Activated T-cell treated with anti-CD3 and anti-CD28 coated beads, Interleukin-2, amount 50 U/mL, for 72 hours (primary cell): ENCODE data around the gene SLC8A3. TPM values are rescaled to one million over a fixed set of nuclear protein-coding genes. Genes with fewer than 3 reads are reported as not detected.

Source experiments
- ATAC-seq, 2 donors: fragments of 150-1000 bp; cut with Tn5 transposase; replicated peaks in 1 of 2; 2 replicates each; pipeline ENCODE4 v1.10.0; 2021; ENCODE audit warnings: moderate library complexity in 2 of 2, mild to moderate bottlenecking in 1 of 2
- DNase-seq, 2 donors: peaks; one replicate each; pipeline ENCODE4 v3.0.0; 2021 to 2022; ENCODE audit warnings: mixed read lengths in 1 of 2
- H3K27ac Mint-ChIP-seq: one replicate; pipeline ENCODE4 v1.8.0; 2022; ENCODE audit warnings: mild to moderate bottlenecking, moderate library complexity, mixed read lengths
- H3K27me3 Mint-ChIP-seq: one replicate; pipeline ENCODE4 v1.8.0; 2022; ENCODE audit warnings: low read depth, mixed read lengths
- H3K36me3 Mint-ChIP-seq, 2 donors: one replicate each; pipeline ENCODE4 v1.8.0; 2022; ENCODE audit warnings: mixed read lengths in 2 of 2, mild to moderate bottlenecking in 1 of 2; ENCODE audit not compliant: insufficient read depth in 2 of 2
- H3K4me1 Mint-ChIP-seq: one replicate; pipeline ENCODE4 v1.8.0; 2022; ENCODE audit warnings: low read depth, mixed read lengths
- H3K4me3 Mint-ChIP-seq, 2 donors: one replicate each; pipeline ENCODE4 v1.8.0; 2022; ENCODE audit warnings: mild to moderate bottlenecking in 2 of 2, mixed read lengths in 2 of 2, moderate library complexity in 2 of 2
- H3K9me3 Mint-ChIP-seq, 2 donors: one replicate each; pipeline ENCODE4 v1.8.0; 2022; ENCODE audit warnings: mixed read lengths in 2 of 2
- total RNA-seq, 2 donors: library from RNA; stranded (reverse); gene quantifications; one replicate each; pipeline ENCODE4 v1.2.3, GENCODE V29; 2022

SLC8A3 gene
- total RNA-seq, 2 donors from 2014 or later = 0.55 to 0.93 TPM

DNA sequence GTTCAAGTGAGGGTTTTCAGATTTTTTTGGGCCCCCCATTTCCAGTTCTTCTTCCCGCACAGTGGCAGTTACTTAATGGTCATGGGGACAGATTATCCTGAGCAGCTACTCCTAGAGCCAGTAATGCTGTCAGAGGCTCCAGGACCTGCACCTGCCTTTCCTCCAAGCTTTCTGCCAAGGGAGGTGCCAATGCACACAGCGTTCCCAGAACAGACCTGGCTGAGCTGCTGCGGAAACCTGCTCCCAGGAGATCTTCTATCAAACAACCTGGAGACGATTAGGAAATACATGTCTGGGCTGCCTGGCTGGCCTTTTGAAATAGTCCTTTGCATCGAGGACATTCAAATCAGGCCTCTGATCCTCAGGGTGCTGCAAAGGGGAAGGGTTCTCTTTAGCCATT is 120.9 kb downstream of the SLC8A3 start:
- no peaks in the 10 kb centered on the region for H3K9me3 Mint-ChIP-seq

DNA sequence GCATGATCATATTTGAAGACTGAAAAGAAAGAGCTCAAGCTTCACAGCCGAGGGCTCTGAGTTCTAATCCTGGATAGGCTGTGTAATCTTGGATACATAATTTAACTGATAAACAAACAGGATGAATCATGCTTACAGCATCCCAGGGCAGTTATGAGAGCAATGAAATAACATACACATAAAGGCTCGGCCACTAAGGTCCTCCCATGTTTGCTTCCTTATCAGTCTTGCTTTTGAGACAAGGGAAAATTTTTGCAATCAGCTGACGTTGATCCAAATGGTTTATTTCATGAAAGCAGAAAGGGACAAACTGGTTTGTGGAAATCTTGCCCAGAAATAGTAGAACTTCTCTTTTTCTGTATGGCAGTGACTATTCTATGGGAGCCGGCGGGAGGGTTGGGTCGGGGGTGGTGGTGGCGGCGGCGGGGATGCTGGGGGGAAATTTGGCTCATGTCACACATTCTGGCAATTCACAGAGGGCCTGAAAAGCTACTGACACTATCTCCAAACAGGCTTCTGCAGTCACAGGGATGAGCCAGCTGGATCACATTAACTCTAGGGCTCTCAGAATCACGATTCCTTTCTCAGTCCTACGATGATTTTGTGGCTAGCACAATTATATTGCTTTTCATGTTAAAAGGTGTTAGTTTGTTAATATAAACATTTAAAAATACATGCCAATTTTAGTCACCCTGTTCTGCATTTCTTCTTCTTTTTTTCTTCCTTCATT is 124.5 kb downstream of the SLC8A3 start:
- H3K27me3 Mint-ChIP-seq = peaks cover 25% of the 10 kb centered on the region
- no peak overlapping the region for H3K27ac Mint-ChIP-seq
- no peak for DNase-seq
- H3K4me3 Mint-ChIP-seq = no peak overlapping the region
- no peaks in the 10 kb centered on the region for H3K36me3 Mint-ChIP-seq
- ATAC-seq = no peak
- peaks cover 4% of the 10 kb centered on the region for H3K4me1 Mint-ChIP-seq
- H3K9me3 Mint-ChIP-seq = no peaks in the 10 kb centered on the region

More for the DNA sequence above, 120.9 kb downstream of the SLC8A3 start:
- Mint-ChIP-seq H3K36me3 (no peaks in the 10 kb centered on the region), H3K27ac (no peak overlapping the region), H3K4me1 (no peaks in the 10 kb centered on the region), H3K27me3 (peaks cover 23% of the 10 kb centered on the region), H3K4me3 (no peak overlapping the region)
- ATAC-seq = no peak
- no peak for DNase-seq

GRCh38 chr14:70061108-70061507 is 127.6 kb downstream of the SLC8A3 start:
- H3K27ac Mint-ChIP-seq = peak overlapping the region; percentile 24
- H3K4me1 Mint-ChIP-seq = peaks cover 4% of the 10 kb centered on the region
- peaks cover 44% of the 10 kb centered on the region for H3K27me3 Mint-ChIP-seq
- ATAC-seq (no peak), DNase-seq (no peak)
- H3K4me3 Mint-ChIP-seq = no peak overlapping the region
- no peaks in the 10 kb centered on the region for H3K36me3 Mint-ChIP-seq
- no peaks in the 10 kb centered on the region for H3K9me3 Mint-ChIP-seq

- no peak overlapping the region for H3K27ac Mint-ChIP-seq
- ATAC-seq (no peak), DNase-seq (no peak)
- H3K9me3 Mint-ChIP-seq = peaks cover 0 to 4% of the 10 kb centered on the region in 2 donors
- H3K4me1 Mint-ChIP-seq = peaks cover 4% of the 10 kb centered on the region
- no peaks in the 10 kb centered on the region for H3K36me3 Mint-ChIP-seq
- no peak overlapping the region for H3K4me3 Mint-ChIP-seq
- peaks cover 49% of the 10 kb centered on the region for H3K27me3 Mint-ChIP-seq
These were observed 129.2 kb downstream of the SLC8A3 start for GRCh38 chr14:70059545-70059944.

- ATAC-seq = no peak
- no peak overlapping the region for H3K27ac Mint-ChIP-seq
These were observed 131.1 kb downstream of the SLC8A3 start for GRCh38 chr14:70057519-70058136.

DNA sequence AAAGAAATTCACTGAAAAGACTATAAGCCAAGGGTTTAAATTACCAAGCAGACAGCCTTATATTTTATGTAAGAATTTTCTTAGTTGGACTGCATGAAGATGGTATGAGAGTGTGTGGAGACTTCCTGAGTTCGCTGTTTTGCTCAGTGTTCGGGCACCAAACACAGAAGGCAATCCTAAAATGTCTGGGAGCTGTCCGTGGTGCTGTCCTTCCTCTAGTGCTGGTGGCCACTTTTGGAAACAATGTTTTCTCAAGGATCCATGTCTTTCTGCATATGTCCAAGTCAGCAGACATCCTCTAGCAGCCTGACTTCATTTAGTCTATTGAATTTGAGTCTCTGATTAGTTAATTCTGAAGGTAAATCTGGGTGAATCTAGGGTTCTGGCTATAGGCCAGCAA is 135.8 kb downstream of the SLC8A3 start:
- ATAC-seq = no peak
- peaks cover 0 to 4% of the 10 kb centered on the region in 2 donors for H3K9me3 Mint-ChIP-seq
- H3K27ac Mint-ChIP-seq = no peak overlapping the region

More at GRCh38 chr14:70057519-70058136, 131.1 kb downstream of the SLC8A3 start:
- peaks cover 0 to 4% of the 10 kb centered on the region in 2 donors for H3K9me3 Mint-ChIP-seq
- peaks cover 39% of the 10 kb centered on the region for H3K27me3 Mint-ChIP-seq
- peaks cover 4% of the 10 kb centered on the region for H3K4me1 Mint-ChIP-seq
- no peaks in the 10 kb centered on the region for H3K36me3 Mint-ChIP-seq
- DNase-seq = no peak
- H3K4me3 Mint-ChIP-seq = no peak overlapping the region

GRCh38 chr14:70050136-70050535 is 138.6 kb downstream of the SLC8A3 start:
- Mint-ChIP-seq H3K27me3 (peaks cover 15% of the 10 kb centered on the region), H3K4me3 (no peak overlapping the region), H3K36me3 (no peaks in the 10 kb centered on the region), H3K4me1 (no peaks in the 10 kb centered on the region), H3K27ac (no peak overlapping the region), H3K9me3 (no peaks in the 10 kb centered on the region)
- no peak for ATAC-seq
- no peak for DNase-seq

More for the DNA sequence above, 135.8 kb downstream of the SLC8A3 start:
- Mint-ChIP-seq H3K4me3 (no peak overlapping the region), H3K4me1 (no peaks in the 10 kb centered on the region), H3K36me3 (no peaks in the 10 kb centered on the region), H3K27me3 (peaks cover 27% of the 10 kb centered on the region)
- DNase-seq = peak; percentile 4 to 8

GRCh38 chr14:70049605-70050004 is 139.1 kb downstream of the SLC8A3 start:
- DNase-seq (no peak), ATAC-seq (no peak)
- no peak overlapping the region for H3K4me3 Mint-ChIP-seq
- no peaks in the 10 kb centered on the region for H3K36me3 Mint-ChIP-seq
- peaks cover 15% of the 10 kb centered on the region for H3K27me3 Mint-ChIP-seq
- no peaks in the 10 kb centered on the region for H3K9me3 Mint-ChIP-seq
- H3K4me1 Mint-ChIP-seq = no peaks in the 10 kb centered on the region
- H3K27ac Mint-ChIP-seq = no peak overlapping the region

GRCh38 chr14:70048313-70048654 is 140.5 kb downstream of the SLC8A3 start:
- Mint-ChIP-seq H3K27ac (no peak overlapping the region), H3K9me3 (no peaks in the 10 kb centered on the region), H3K36me3 (no peaks in the 10 kb centered on the region), H3K4me3 (no peak overlapping the region), H3K27me3 (peaks cover 22% of the 10 kb centered on the region), H3K4me1 (no peaks in the 10 kb centered on the region)
- no peak for ATAC-seq
- no peak for DNase-seq

- Mint-ChIP-seq H3K9me3 (no peaks in the 10 kb centered on the region), H3K4me3 (no peak overlapping the region), H3K27me3 (peaks cover 27% of the 10 kb centered on the region), H3K36me3 (no peaks in the 10 kb centered on the region), H3K27ac (no peak overlapping the region), H3K4me1 (no peaks in the 10 kb centered on the region)
- ATAC-seq (no peak), DNase-seq (no peak)
These were observed 141.0 kb downstream of the SLC8A3 start for GRCh38 chr14:70047598-70048312.

- no peaks in the 10 kb centered on the region for H3K36me3 Mint-ChIP-seq
- no peak for ATAC-seq
- peak in 1 of 2 donors; percentile 19 for DNase-seq
- H3K27me3 Mint-ChIP-seq = peaks cover 34% of the 10 kb centered on the region
- no peaks in the 10 kb centered on the region for H3K9me3 Mint-ChIP-seq
- no peak overlapping the region for H3K4me3 Mint-ChIP-seq
- H3K27ac Mint-ChIP-seq = no peak overlapping the region
- no peaks in the 10 kb centered on the region for H3K4me1 Mint-ChIP-seq
These were observed 142.8 kb downstream of the SLC8A3 start for GRCh38 chr14:70045844-70046535.

- H3K36me3 Mint-ChIP-seq = no peaks in the 10 kb centered on the region
- no peak for DNase-seq
These were observed 143.4 kb downstream of the SLC8A3 start for GRCh38 chr14:70045310-70045709.

DNA sequence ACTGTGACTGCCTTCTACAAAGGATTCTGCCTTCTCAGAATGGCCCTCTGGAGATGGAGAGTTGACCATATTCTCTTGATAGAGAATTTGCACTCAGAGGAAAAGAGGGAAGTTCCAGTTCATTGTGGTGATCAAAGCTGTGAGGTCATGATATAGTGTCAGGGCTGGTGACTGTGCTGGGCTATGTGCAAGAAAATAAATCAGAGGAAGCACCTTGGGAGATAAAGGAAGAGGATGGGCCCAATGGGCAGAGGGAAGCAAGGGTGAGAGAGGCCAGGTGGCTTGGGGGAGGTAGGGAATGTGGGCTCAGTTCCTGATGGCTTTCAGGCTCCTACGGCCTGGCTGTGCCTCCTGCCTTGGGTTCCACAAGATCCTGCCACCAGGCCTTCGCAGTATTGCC is 145.8 kb downstream of the SLC8A3 start:
- no peaks in the 10 kb centered on the region for H3K36me3 Mint-ChIP-seq
- no peaks in the 10 kb centered on the region for H3K9me3 Mint-ChIP-seq
- H3K27ac Mint-ChIP-seq = no peak overlapping the region
- DNase-seq (no peak), ATAC-seq (no peak)
- no peak overlapping the region for H3K4me3 Mint-ChIP-seq
- H3K27me3 Mint-ChIP-seq = peaks cover 41% of the 10 kb centered on the region
- no peaks in the 10 kb centered on the region for H3K4me1 Mint-ChIP-seq

More at GRCh38 chr14:70045310-70045709, 143.4 kb downstream of the SLC8A3 start:
- no peak overlapping the region for H3K27ac Mint-ChIP-seq
- peaks cover 34% of the 10 kb centered on the region for H3K27me3 Mint-ChIP-seq
- ATAC-seq = no peak
- H3K9me3 Mint-ChIP-seq = no peaks in the 10 kb centered on the region
- H3K4me1 Mint-ChIP-seq = no peaks in the 10 kb centered on the region
- H3K4me3 Mint-ChIP-seq = no peak overlapping the region
